Neural cell (in vitro differentiated cells): ENCODE results near the gene CYP2A6. TPM values are rescaled to one million over a fixed set of nuclear protein-coding genes. Genes with fewer than 3 reads are reported as not detected.
"Not testable (repeated sequence)": the region's sequence is repeated elsewhere in the genome, so short reads cannot be mapped to it uniquely, and the experiment has no call there.

Source experiments
- H2AFZ ChIP-seq: fragments of 200-600, 300-800 bp; sonication (generic), shearing (Covaris generic); 2 replicates; pipeline ENCODE4 v1.6.0; 2014; ENCODE audit warnings: low read depth, mild to moderate bottlenecking, antibody characterized with exemption, low read length, moderate library complexity
- H3F3A ChIP-seq: fragments of 200-600 bp; shearing (Covaris generic); 2 replicates; pipeline ENCODE4 v1.6.1; 2016; ENCODE audit warnings: mild to moderate bottlenecking, moderate library complexity, mixed read lengths, antibody characterized with exemption, low read length; ENCODE audit not compliant: insufficient read depth, poor library complexity, severe bottlenecking
- H3K27ac ChIP-seq: fragments of 200-600, 300-800 bp; sonication (generic), shearing (Covaris generic); 2 replicates; pipeline ENCODE4 v1.5.1; 2014; ENCODE audit warnings: mild to moderate bottlenecking, low read length, moderate library complexity
- H3K27me3 ChIP-seq: fragments of 300-800, 200-600 bp; sonication (generic), shearing (Covaris generic); 2 replicates; pipeline ENCODE4 v1.6.0; 2014; ENCODE audit warnings: mild to moderate bottlenecking, low read depth, low read length, moderate library complexity; ENCODE audit not compliant: insufficient read depth
- H3K36me3 ChIP-seq: fragments of 300-800, 200-600 bp; sonication (generic), shearing (Covaris generic); 2 replicates; pipeline ENCODE4 v1.5.1; 2014; ENCODE audit warnings: mild to moderate bottlenecking, antibody characterized with exemption, low read length, moderate library complexity; ENCODE audit not compliant: insufficient read depth
- H3K4me2 ChIP-seq: fragments of 300-800, 200-600 bp; sonication (generic), shearing (Covaris generic); 2 replicates; pipeline ENCODE4 v1.6.0; 2014; ENCODE audit warnings: mild to moderate bottlenecking, low read length
- H3K4me3 ChIP-seq: fragments of 300-800, 200-600 bp; sonication (generic), shearing (Covaris generic); 2 replicates; pipeline ENCODE4 v1.5.1; 2014; ENCODE audit warnings: mild to moderate bottlenecking, low read length, moderate library complexity
- H3K79me2 ChIP-seq: fragments of 200-600 bp; shearing (Covaris generic); replicated peaks from 2 replicates; pipeline ENCODE4 v1.6.0; 2014; ENCODE audit warnings: mild to moderate bottlenecking, low read length, moderate library complexity; ENCODE audit not compliant: insufficient read depth
- H3K9ac ChIP-seq: fragments of 300-800, 200-600 bp; sonication (generic), shearing (Covaris generic); 2 replicates; pipeline ENCODE4 v1.6.1; 2016; ENCODE audit warnings: mild to moderate bottlenecking, low read length, mixed read lengths
- H3K9me2 ChIP-seq: fragments of 200-600 bp; shearing (Covaris generic); 2 replicates; pipeline ENCODE4 v1.6.1; 2016; ENCODE audit warnings: mild to moderate bottlenecking, low read length, mixed read lengths; ENCODE audit not compliant: insufficient read depth
- H3K9me3 ChIP-seq: fragments of 200-600, 300-800 bp; sonication (generic), shearing (Covaris generic); 2 replicates; pipeline ENCODE4 v1.6.1; 2016; ENCODE audit warnings: mild to moderate bottlenecking, mixed run types, low read length, moderate library complexity, mixed read lengths
- H4K20me1 ChIP-seq: fragments of 200-600 bp; shearing (Covaris generic); 2 replicates; pipeline ENCODE4 v1.6.1; 2016; ENCODE audit warnings: mild to moderate bottlenecking, mixed run types; ENCODE audit not compliant: insufficient read depth
- EP300 ChIP-seq: fragments of 450-650 bp; conservative IDR thresholded peaks from 2 replicates; pipeline ENCODE4 v1.6.1; 2014; ENCODE audit warnings: antibody characterized with exemption, mild to moderate bottlenecking, moderate library complexity; ENCODE audit not compliant: poor library complexity, severe bottlenecking
- EZH2 ChIP-seq: fragments of 200-600, 300-800 bp; shearing (Covaris generic), sonication (generic); IDR thresholded peaks from 2 replicates; pipeline ENCODE4 v1.6.1; 2014; ENCODE audit warnings: antibody characterized with exemption, low read length, borderline replicate concordance, mild to moderate bottlenecking; ENCODE audit not compliant: insufficient read depth, poor library complexity, severe bottlenecking
- MXI1 ChIP-seq: fragments of 450-650 bp; conservative IDR thresholded peaks from 2 replicates; pipeline ENCODE4 v1.6.1; 2014; ENCODE audit warnings: antibody characterized with exemption, mild to moderate bottlenecking; ENCODE audit not compliant: poor library complexity, severe bottlenecking
- POLR2AphosphoS5 ChIP-seq: IDR thresholded peaks from 2 replicates; pipeline ENCODE4 v1.6.1; 2012
- RAD21 ChIP-seq: fragments of 450-650 bp; conservative IDR thresholded peaks from 2 replicates; pipeline ENCODE4 v1.6.1; 2014; ENCODE audit warnings: antibody characterized with exemption, mild to moderate bottlenecking, moderate library complexity
- SMC3 ChIP-seq: fragments of 450-650 bp; conservative IDR thresholded peaks from 2 replicates; pipeline ENCODE4 v1.6.1; 2014; ENCODE audit warnings: antibody characterized with exemption, mild to moderate bottlenecking, moderate library complexity; ENCODE audit not compliant: poor library complexity
- TAF1 ChIP-seq: IDR thresholded peaks from 2 replicates; pipeline ENCODE4 v1.6.1; 2012; ENCODE audit warnings: low read depth
- polyA plus RNA-seq: library from polyadenylated mRNA; depleted of rRNA; stranded (reverse); fragments of >200 nt; gene quantifications from 2 replicates; pipeline ENCODE4 v1.2.3, GENCODE V29; 2014
- TF ChIP-seq, protein P1 (sequence below): fragments of 450-650 bp; IDR thresholded peaks from 2 replicates; pipeline ENCODE4 v1.5.1; 2014; ENCODE audit warnings: antibody characterized with exemption, mild to moderate bottlenecking, moderate library complexity; ENCODE audit not compliant: poor library complexity, severe bottlenecking
- TF ChIP-seq, protein P2 (sequence below): IDR thresholded peaks from 2 replicates; pipeline ENCODE4 v1.6.1; 2012; ENCODE audit warnings: borderline replicate concordance

Gene CYP2A6
- polyA plus RNA-seq, 1 donor from 2014 or later = not detected

DNA sequence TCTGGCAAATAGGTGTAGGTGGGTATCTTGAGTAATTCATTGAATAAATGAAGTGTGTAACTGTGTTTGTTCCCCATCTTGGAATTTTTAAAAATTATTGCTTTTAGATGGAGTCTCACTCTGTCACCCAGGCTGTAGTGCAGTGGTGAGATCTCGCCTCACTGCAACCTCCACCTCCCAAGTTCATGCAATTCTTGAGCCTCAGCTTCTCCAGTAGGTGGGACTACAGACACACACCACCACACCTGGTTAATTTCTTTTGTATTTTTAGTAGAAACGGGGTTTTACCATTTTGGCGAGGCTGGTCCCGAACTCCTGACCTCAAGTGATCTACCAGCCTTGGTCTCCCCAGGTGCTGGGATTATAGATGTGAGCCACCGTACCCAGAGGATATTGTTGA is 7.9 kb upstream of the CYP2A6 start:
- no peak overlapping the region for H3K27ac ChIP-seq
- H2AFZ ChIP-seq = no peak overlapping the region
- H3K79me2 ChIP-seq = no peaks in the 10 kb centered on the region
- no peaks in the 10 kb centered on the region for H3K9me2 ChIP-seq
- H3K36me3 ChIP-seq = no peaks in the 10 kb centered on the region
- no peak overlapping the region for H3K4me2 ChIP-seq
- no peaks in the 10 kb centered on the region for H3K9me3 ChIP-seq
- H3K4me3 ChIP-seq = no peak overlapping the region
- no peaks in the 10 kb centered on the region for H3F3A ChIP-seq
- H3K9ac ChIP-seq = no peak overlapping the region
- H4K20me1 ChIP-seq = no peaks in the 10 kb centered on the region
- H3K27me3 ChIP-seq = no peaks in the 10 kb centered on the region
- TF ChIP-seq, protein P1, sequence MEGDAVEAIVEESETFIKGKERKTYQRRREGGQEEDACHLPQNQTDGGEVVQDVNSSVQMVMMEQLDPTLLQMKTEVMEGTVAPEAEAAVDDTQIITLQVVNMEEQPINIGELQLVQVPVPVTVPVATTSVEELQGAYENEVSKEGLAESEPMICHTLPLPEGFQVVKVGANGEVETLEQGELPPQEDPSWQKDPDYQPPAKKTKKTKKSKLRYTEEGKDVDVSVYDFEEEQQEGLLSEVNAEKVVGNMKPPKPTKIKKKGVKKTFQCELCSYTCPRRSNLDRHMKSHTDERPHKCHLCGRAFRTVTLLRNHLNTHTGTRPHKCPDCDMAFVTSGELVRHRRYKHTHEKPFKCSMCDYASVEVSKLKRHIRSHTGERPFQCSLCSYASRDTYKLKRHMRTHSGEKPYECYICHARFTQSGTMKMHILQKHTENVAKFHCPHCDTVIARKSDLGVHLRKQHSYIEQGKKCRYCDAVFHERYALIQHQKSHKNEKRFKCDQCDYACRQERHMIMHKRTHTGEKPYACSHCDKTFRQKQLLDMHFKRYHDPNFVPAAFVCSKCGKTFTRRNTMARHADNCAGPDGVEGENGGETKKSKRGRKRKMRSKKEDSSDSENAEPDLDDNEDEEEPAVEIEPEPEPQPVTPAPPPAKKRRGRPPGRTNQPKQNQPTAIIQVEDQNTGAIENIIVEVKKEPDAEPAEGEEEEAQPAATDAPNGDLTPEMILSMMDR = no peak
- TF ChIP-seq MXI1 = no peak
- no peak for TF ChIP-seq EZH2
- TF ChIP-seq, protein P2, sequence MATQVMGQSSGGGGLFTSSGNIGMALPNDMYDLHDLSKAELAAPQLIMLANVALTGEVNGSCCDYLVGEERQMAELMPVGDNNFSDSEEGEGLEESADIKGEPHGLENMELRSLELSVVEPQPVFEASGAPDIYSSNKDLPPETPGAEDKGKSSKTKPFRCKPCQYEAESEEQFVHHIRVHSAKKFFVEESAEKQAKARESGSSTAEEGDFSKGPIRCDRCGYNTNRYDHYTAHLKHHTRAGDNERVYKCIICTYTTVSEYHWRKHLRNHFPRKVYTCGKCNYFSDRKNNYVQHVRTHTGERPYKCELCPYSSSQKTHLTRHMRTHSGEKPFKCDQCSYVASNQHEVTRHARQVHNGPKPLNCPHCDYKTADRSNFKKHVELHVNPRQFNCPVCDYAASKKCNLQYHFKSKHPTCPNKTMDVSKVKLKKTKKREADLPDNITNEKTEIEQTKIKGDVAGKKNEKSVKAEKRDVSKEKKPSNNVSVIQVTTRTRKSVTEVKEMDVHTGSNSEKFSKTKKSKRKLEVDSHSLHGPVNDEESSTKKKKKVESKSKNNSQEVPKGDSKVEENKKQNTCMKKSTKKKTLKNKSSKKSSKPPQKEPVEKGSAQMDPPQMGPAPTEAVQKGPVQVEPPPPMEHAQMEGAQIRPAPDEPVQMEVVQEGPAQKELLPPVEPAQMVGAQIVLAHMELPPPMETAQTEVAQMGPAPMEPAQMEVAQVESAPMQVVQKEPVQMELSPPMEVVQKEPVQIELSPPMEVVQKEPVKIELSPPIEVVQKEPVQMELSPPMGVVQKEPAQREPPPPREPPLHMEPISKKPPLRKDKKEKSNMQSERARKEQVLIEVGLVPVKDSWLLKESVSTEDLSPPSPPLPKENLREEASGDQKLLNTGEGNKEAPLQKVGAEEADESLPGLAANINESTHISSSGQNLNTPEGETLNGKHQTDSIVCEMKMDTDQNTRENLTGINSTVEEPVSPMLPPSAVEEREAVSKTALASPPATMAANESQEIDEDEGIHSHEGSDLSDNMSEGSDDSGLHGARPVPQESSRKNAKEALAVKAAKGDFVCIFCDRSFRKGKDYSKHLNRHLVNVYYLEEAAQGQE = no peak
- TF ChIP-seq SMC3 = no peak
- no peak for TF ChIP-seq EP300
- TF ChIP-seq POLR2AphosphoS5 = no peak
- no peak for TF ChIP-seq RAD21
- no peak for TF ChIP-seq TAF1

DNA sequence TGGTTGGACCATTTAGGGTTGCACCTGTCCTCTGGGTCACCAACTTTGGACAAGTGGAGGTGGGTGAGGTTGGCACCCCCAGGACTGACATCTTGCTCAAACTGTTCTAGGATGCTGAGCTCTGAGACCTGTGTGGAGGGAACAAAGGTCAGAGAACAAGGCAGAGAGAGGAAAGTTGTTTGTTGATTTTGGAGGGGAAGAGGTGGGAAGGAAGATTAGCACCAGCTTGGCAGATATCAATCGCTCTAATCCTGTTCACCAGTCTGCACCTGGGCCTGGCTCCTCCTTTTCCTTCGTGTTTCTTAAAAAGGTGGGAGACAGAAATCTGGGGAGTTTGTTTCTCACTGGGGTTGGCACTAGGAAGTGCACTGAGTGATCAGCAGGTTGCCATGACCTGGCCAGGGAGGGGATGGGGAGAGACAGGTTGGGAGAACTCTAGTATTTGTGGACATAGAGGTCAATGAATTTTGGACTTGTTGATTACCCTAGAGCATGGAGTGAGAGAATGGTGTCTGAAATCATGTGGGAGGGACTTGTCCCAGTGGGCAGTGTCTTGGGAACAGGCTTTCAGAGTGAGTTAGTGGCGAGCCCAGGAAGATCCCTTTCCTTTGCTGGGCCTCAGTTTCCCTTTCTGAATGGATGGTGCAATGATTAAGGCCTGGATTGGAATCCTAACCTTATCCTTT is 2.4 kb upstream of the CYP2A6 start:
- not testable (repeated sequence) for H3K9me2 ChIP-seq, H3K4me3 ChIP-seq, H4K20me1 ChIP-seq, H3K4me2 ChIP-seq, H2AFZ ChIP-seq, H3K27ac ChIP-seq, H3F3A ChIP-seq, H3K9ac ChIP-seq, H3K79me2 ChIP-seq, H3K9me3 ChIP-seq, H3K36me3 ChIP-seq
- H3K27me3 ChIP-seq = peaks cover 10% of the 10 kb centered on the region

DNA sequence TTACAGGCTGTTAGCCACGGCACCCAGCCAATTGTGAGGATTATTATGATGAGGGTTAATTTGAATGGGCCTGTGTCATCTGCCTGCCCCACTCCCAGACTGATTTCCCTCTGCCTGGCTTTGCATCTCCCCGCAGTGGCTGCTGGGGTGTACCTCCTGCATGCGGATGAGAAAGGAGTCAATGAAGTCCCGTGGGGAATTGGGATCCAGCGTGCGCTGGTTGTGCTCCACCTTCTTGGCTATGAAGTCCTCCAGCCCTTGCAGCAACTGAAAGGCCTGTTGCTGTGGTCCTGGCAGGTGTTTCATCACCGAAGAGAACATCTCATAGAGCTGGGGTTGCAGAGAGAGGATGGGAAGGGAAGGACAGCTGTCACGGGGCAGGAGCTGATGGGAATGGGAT is 3.5 kb downstream of the CYP2A6 start:
- H3F3A ChIP-seq, H3K9me2 ChIP-seq, H3K4me2 ChIP-seq, H3K9ac ChIP-seq, H3K4me3 ChIP-seq, H3K79me2 ChIP-seq, H3K27ac ChIP-seq, H3K9me3 ChIP-seq, H3K36me3 ChIP-seq, H2AFZ ChIP-seq, H4K20me1 ChIP-seq: not testable (repeated sequence)
- H3K27me3 ChIP-seq = peaks cover 10% of the 10 kb centered on the region

DNA sequence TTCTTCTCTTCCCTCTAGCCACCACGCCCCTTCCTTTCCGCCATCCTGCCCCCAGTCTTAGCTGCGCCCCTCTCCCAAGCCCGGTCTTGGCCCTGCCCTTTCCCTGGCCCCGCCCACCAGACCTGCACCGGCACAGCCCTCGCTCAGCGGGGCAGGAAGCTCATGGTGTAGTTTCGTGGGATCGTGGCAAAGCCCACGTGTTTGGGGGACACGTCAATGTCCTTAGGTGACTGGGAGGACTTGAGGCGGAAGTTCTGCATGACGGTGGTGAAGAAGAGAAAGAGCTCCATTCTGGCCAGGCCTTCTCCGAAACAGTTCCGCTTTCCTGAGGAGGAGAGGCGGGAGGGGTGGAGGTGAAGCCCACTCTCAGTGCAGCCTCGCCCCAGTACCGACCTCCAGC is 6.6 kb downstream of the CYP2A6 start:
- H3K9ac ChIP-seq, H3K9me3 ChIP-seq, H3K27ac ChIP-seq, H3F3A ChIP-seq, H3K36me3 ChIP-seq, H3K4me3 ChIP-seq, H3K4me2 ChIP-seq, H4K20me1 ChIP-seq, H3K27me3 ChIP-seq, H3K9me2 ChIP-seq, H3K79me2 ChIP-seq, H2AFZ ChIP-seq: not testable (repeated sequence)

- not testable (repeated sequence) for H3K4me2 ChIP-seq, H3F3A ChIP-seq, H3K27me3 ChIP-seq, H3K9me3 ChIP-seq, H3K79me2 ChIP-seq, H3K36me3 ChIP-seq, H3K9ac ChIP-seq, H4K20me1 ChIP-seq, H3K9me2 ChIP-seq, H3K4me3 ChIP-seq, H2AFZ ChIP-seq, H3K27ac ChIP-seq
These were observed 7.1 kb downstream of the CYP2A6 start for GRCh38 chr19:40842997-40843652.
